Measurements from ENCODE around the gene NAV2.
"Not testable (repeated sequence)": the region's sequence is repeated elsewhere in the genome, so short reads cannot be mapped to it uniquely, and the experiment has no call there.

Gene NAV2

DNA sequence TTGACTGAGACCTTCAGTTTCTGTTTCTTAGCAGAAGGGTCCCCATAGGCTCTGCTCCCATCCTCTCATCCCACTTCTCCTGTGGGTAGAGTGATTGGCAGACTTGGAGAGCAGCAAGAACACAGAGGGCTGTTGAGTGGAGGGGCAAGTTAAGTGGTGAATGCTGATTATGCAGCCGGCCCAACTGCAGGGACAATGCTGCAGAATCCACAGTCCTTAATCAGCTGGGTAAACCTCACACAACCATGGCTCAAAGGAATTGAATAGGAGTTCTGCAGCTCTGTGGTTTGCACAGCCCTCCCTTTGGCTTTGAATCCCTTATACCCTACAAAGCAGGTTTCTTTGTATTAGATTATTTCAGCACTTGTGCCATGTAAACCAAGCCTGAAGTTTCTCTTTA is 161.1 kb downstream of the NAV2 start:
- DNase-seq: no peak

DNA sequence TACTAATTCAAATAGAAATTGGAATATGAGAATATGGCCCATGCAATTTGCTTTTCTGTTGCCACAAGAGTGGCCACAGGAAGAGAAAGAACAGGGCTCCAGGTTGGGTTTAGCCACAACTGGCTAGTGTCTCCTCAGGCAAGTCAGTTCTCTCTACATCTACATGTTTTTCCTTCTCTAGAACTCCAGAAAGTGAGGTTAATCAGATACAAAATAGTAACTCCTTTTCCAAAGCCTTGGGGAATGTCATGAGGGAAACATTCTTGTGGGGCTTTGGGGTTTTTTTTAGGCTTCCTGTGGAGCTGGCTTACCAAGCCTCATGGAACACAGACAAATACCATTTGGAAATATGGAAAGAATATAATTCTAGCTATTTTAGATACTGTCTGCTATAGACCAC is 161.6 kb downstream of the NAV2 start:
- no peak for DNase-seq

DNA sequence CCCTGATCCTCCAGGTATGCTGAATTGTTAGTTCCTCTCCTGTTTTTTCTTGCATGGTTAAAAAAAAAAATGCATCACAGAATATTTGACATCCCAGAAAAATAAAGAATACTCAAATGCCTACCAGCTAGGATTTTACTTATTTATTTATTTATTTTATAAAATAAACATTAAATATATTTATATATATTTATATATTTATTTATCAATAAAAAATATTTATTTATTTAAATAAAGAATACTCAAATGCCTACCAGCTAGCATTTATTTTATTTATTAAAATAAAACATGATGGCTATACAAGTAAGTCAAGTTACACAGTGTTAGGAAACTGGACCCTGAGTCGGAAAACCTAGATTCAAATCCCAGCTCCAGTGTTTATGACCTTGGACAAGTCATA is 164.1 kb downstream of the NAV2 start:
- DNase-seq: no peak

DNA sequence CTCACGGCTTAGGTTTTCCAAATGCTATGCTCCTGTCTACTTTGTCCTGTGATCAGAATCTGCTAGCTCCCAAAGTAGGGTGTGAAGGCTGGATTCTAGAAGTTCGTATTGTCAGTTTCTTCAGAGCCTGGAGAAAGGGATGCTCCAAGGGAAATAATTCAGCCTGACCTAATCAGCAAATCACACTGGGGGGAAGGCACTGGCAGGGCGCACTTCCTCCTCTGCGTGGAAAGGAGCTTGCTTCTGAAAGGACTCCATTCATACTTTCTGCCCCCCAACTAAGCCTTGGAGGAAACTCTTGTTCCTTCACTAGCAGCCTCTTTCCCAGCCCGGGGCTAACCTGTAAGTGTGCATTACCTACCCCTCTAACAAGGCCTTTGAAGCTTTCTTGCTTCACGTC is 165.9 kb downstream of the NAV2 start:
- DNase-seq: no peak

DNA sequence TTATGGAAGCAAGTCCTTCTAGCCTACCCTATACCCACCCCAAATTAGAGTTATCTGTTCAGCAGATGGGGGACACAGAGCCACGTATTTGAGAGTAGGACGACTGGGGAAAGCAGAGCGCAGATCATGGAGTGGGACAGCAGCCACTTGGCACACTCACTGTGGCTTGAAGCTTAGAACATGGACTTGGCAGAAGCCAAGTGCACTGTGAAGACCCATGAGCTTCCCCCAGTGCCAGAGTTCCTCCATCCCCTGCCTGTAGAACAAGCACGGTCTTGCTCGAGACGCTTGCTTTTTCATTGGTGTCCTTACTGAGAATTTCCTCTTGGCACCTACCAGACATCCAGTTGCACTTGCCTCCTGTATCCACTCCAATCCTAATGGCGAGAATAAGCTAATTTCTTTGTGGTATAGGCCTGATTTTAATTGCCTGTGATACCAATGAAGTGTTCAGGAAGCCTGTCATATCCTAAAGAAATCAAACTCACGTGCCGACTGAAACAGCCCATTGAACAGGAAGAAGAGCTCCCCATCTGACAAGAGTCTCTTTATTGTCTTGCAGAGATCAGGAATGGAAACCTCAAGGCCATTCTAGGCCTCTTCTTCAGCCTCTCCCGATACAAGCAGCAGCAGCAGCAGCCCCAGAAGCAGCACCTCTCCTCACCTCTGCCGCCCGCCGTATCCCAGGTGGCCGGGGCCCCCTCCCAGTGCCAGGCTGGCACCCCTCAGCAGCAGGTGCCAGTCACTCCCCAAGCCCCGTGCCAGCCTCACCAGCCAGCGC is 166.9 kb downstream of the NAV2 start:
- DNase-seq: no peak

DNA sequence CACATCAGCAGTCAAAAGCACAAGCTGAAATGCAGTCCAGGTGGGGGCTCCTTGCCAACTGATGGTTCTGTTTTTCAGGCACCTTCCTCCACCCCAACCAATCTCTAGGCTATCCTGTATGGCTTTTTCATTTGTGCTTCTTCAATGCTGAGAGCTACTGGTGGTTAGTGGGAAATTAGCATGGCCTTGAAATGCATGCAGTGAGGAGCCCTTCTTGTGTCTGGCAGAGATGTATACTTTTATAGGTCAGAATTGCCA is 167.4 kb downstream of the NAV2 start:
- no peak for DNase-seq

DNA sequence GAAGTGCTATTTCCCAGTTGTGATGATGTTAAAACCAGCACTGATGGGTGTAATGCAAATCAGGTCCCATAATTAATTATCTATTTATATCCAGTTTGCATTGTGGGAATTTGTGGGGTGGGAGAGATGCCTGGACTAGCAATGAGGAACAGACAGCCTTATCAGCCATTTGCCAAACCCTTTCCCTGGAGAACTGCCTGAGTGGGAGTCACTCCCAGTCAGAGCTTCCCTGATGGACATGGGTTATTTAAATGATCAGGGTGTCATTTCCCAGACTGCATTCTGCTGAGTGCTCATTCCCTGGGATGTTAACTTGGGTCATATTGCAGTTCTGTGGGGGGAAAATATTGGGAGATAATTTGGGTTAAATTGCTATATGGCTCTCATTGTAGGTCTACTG is 168.5 kb downstream of the NAV2 start:
- DNase-seq: no peak

DNA sequence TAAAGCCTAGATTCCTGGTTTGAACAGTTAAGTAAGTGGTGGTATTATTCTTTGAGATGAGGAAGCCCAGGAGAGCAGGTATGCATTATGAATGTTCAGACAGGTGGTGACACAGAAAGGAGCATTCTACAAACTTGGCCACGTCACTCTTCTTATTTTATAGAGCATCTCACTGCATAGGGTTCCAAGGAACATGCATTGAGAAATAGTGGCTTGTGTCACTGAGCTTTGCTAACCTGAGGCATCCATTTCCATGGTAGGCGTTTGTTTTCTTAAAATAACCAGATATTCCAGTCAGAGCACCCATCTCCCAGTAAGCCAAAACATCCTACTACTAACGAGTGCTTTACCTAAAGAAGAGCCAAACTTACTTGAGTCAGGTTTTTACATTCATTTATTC is 169.7 kb downstream of the NAV2 start:
- DNase-seq: no peak

DNA sequence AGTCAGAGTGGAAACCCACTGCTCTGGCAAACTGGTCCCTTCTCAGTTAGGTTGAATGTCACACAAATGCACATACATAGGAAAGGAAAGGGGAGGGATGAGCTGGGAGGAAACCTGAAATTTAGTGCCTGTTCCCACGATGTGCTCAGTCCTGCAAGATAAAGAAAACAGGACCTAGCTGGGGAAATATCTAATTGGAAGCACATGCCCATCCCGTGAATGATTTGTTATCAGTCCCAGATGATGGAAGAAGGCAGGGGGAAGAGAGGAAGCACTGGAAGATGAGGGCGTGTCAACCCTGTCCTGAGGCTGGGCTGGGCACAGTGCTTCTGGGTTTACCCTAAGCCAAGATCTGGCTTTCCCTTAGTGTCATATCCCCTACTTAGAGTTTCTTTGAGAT is 173.9 kb downstream of the NAV2 start:
- DNase-seq: no peak

DNA sequence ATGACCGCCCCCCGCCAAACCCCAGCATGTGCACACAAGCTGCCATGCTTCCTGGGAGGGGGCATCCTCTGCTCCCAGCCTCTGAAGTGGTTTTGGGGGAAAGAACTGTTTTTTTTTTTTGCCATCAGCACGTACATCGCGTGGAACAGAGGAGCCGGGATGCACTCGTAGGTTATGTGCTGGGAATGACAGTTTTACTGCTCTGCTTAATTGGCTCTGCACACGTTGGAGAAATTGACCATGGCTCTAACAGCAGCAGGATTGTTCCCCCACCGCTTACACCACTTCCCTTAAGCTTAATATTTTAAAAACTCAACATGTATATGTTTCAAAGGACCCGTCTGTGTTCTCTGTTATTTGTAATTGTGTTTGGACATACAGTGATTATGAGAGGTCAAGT is 175.2 kb downstream of the NAV2 start:
- no peak for DNase-seq

DNA sequence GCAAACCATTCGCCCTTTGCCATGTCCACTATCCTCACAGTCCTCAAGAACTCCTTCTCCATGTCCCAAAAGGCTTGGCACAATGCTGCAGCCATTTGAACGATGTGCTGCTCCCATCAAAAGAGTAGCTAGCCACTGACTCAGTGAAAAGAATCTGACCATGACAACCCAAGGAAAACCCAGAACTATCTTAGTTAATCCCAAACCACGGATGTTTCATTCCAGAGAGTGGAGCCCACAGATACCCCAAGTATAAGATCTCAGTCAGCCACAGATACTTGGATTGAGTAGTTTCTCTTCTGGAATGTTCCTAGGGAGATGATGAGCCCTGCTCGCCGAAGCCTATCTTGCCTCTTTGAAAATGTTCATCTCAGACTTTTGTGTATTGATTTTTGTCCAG is 176.9 kb downstream of the NAV2 start:
- no peak for DNase-seq

DNA sequence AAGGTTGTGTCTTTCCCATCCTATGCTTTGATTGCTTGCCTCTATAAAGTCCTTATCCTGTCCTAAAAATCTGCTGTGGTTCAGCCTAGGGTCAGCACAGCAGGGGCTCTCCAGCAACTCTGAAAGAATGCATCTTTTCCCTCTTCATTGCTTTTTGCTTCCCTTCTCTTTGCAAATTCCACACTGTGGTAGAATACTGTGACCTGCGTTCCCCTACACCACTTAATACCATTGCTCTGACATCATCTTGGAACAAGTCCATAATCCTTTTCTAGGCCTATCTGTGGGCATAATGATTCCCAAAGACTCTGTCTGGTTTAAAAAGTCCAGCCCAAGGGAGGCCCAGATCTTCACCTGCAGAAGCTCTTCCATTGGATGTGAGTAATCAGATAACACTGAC is 177.7 kb downstream of the NAV2 start:
- DNase-seq: no peak

DNA sequence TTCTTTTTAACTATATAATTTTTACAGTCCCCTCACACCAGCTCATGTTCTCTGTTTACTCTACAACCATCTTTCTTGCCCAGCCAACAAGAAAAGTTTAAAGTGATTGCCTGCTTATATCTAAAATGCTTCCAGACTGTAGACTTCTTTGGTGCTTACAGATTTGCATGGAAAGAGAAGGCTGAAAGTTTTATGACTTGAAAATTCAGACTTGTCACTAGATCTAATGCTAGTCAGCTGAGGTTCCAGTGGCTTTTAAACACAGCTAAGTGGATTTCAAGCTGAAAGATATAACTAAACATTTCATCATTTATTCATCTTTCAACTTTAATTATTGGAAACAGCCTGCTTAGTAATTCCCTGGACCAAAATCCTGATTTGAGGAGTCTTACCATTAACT is 178.4 kb downstream of the NAV2 start:
- no peak for DNase-seq

DNA sequence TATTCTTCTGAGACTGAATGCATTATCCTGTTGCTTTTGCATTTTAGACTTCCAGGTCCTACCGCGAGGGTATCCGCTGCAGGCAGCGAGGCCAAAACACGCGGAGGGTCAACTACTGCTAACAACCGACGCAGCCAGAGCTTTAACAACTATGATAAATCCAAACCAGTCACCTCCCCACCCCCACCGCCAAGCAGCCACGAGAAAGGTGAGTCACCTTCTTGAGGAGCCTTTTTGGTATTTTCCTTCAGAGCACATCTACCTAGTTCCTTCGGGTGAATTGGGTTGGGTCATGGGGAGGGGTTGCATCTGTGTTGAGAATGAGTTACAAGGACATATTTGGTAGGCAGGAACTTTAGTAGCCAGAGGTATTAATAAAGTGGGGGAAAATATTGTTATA is 179.8 kb downstream of the NAV2 start:
- no peak for DNase-seq

DNA sequence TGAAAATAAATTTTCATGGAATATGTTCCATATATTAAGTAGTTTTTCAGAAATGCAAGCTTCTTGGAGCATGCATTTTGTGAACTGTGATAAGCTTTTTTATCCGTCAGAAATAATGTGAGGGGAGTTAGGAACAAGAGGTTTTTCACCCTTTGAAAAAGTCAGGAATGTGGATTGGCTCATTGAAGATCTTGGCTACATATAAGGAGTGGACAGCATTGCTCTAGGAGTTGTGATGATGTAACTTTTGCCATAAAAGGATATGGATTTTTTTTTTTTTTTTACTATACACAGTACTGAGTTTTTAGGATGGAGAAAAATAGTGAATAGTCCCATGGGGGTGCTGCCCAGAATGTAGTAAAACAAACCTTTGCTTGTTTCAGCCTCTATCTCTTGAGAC is 180.2 kb downstream of the NAV2 start:
- no peak for DNase-seq

DNA sequence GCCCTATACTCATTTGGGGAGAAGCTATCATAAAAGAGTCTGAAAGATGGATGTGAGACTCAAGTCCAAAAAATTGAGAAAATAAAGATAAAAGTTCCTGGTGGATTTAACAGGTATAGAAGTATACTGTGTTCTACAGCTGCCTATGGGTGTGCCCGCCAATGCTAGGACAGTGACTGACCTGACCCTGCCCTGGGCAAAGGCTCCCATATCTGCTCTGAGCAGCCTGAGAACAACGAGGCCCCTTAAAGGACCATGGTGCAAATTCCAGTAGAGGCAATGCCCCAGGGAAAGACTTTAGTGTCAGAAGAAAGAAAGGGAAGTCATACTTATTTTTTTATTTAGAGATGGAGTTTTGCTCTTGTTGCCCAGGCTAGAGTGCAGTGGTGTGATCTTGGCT is 181.8 kb downstream of the NAV2 start:
- no peak for DNase-seq

DNA sequence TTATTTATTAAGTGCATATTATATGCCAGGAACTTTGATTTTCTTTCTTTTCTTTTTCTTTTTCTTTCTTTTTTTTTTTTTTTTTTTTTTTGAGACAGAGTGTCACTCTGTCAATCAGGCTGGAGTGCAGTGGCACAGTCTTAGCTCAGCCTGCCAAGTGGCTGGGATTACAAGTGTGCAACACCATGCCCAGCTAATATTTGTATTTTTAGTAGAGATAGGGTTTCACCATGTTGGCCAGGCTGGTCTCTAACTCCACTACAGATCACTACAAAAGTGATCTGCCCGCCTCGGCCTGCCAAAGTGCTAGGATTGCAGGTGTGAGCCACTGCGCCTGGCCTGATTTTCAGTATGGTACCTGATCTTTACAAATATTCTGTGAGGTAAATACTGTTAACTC is 182.4 kb downstream of the NAV2 start:
- not testable (repeated sequence) for DNase-seq

DNA sequence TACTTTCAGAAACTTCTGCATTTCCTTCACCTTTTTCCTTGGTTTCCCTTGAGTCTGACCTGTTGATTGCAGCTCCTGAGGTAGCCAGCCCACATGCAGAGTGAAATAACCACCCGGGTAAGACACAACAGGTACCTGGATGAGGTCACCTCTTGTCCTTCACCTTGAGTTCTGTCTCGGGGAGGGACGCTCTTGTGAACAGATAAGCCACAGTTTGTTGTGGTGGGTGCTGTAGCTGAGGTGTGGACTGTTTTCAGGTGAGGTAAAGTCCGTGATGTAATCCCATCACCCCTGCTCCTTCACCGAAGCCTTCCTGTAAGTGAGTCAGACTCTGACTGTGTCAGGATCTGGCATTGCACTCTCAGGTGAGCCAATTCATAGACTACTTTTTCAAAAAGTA is 183.1 kb downstream of the NAV2 start:
- DNase-seq: no peak

DNA sequence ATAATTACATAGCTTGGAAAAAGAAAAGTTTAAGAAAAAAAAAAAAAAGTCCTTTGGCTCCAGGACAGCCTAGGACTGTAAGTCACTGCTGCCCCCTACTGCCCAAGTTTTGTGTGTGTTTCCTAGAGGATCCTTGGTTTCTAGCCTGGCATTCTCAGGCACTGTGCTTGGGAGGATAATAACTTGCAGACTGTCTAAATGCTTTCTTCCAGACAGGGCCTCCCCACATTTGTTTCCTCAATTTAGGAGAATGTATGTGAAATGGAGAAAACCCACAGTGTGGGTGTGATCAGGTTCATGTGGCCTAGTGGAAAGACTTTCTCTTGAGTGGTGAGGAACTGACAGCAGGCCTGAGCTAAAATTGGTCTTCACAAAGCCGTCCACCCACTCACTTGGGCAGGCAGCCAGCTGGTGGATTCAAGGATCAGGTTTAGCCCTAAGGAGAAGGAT is 191.0 kb downstream of the NAV2 start:
- peak; percentile 16 for DNase-seq

DNA sequence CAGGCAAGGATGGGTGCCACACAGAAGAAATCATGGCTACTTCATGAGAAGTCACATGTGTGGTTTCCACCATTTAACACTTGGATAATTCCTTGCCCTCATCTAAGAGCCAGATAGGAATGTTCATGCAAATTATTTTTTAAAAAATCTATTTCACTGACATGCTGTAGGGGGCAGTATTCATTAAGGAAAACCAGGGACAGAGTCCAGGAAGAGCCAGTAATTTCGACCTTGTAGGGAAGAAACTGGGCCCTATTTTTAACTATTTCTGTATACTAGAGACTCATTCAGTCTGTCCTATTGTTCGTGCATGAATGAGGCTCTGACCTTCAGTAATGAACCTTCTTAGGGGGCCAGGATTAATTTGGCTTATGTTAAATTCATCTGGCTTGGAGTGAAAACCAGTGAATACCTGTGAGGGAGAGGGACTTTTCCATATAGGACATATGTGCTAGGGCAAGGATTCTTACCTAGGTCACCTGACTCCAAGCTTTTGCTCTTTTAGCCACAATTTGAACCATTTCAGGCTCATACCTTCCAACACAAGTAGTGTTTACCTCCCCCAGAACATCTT is 192.7 kb downstream of the NAV2 start:
- DNase-seq: no peak

DNA sequence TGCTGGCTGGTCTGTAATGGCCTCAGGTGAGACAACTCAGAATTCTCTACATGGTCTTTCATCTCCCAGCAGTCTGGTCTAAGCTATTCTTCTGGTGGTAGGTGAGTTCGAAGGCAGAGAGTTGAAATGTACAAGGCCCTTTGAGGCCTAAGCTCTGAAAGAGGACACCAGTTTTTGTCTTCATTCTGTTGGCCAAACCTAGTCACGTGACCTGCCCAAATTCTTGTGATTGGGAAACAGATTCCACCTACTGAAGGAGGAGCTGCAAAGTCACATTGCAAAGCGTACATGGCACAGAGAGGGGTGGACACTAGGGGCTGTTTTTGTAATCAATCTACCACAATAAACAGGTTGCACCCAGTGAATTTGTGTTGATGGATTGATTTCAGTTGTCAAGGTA is 193.5 kb downstream of the NAV2 start:
- no peak for DNase-seq

DNA sequence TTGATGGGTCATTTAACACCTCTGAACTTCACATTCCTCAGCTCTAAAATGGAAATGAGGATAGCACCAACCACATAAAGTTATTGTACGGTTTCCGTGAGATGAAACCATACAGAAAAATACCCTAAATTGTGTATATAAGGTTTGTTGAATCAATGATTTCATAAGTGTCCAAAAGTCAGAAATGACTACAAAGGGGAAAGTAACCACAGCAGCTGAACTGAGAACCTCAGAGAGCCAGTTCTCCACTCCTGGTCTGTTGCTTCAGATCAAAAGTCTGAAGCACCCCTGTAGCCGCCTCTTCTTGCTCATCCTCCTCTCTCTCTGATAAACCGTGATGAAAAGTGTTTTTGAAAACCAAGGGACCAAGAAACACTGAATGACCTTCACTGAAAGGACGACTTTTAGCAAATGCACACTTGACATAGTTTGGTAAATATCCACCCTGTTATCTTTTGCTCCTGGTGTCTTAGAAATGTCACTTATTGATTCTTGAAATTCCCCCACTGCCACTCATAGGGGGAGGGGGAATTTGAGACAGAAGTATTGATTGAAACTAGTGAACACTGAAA is 194.5 kb downstream of the NAV2 start:
- DNase-seq: no peak

DNA sequence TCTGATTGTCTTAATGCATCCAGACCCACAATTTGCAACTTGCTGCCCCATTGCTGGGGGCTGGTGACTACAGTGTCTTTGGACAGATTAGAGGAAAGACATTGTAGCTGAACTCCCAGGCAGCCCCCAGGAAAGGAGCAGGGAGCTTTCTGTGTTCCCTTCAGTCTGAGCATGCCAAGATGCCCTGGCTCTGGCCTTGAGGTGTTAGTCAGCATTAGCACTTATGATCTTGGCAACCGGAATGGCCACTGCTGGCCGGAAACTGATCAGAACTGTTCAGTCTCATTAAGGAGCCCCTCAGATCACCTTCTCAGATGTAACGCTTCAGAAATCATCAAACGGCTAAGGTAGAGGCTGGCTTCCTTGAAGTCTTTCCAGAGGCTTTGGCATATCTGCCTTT is 195.2 kb downstream of the NAV2 start:
- no peak for DNase-seq

DNA sequence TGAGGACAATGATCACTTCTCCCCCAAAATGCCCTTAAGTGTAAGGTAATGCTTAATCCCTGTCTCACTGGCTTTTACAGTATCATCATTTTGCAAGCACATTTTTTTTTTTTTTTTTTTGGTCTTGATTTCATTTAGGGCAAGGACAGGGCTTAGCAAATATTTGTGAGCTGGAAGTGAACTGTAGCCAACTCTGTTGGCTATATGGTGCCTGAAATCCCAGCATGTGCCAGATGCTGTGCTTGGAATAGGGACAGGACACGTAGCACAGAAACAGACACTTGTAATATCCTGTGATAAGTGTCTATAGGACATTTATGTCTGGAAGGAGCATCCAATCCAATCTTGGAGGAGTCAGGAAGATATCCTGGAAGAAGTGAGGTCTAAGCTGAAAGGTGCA is 198.3 kb downstream of the NAV2 start:
- DNase-seq: no peak

All from CD4-positive, alpha-beta T cell treated with Interleukin-4 for 4 hours (primary cell).